GM19397 (cell line): Measurements from ENCODE around the gene FREY1.
A peak's percentile ranks its signal among the peaks of the same experiment; 100 is the strongest.

Experiments used
- ATAC-seq: cut with Tn5 transposase; IDR thresholded peaks from one replicate; pipeline ENCODE4 v1.9.1; 2021; ENCODE audit warnings: mild to moderate bottlenecking, moderate library complexity; ENCODE audit not compliant: unreplicated experiment

Gene FREY1, protein sequence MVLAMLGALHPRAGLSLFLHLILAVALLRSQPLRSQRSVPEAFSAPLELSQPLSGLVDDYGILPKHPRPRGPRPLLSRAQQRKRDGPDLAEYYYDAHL

GRCh38 chr11:45906965-45907611 is at the start of gene FREY1:
FREY1 (minus strand) TSS chr11:45907271; CDS start chr11:45907245, 26 bp downstream.
- no peak for ATAC-seq

GRCh38 chr11:45949992-45950407 is 42.9 kb upstream of the FREY1 start:
- no peak for ATAC-seq

DNA sequence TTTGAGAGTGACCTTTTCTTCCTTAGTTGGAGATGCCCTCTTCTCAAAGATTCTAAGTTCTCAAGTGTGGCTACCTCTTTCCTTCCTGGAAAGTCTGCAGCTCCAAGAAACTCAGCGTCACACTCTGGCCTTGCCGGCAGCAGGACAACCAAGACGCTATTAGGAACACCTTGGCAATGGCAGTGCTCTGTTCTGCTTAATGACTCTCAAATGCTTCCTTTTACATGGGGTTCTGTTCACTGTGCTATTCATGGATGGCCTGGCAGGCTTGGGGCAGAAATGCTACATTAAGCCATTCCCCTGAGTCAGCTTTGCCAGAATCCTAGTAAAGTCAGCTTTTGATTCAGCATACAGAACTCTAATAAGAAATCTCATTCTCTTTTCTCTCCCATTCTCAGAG is 41.3 kb upstream of the FREY1 start:
- ATAC-seq = no peak

GRCh38 chr11:45947885-45948284 is 40.8 kb upstream of the FREY1 start:
- ATAC-seq = no peak

DNA sequence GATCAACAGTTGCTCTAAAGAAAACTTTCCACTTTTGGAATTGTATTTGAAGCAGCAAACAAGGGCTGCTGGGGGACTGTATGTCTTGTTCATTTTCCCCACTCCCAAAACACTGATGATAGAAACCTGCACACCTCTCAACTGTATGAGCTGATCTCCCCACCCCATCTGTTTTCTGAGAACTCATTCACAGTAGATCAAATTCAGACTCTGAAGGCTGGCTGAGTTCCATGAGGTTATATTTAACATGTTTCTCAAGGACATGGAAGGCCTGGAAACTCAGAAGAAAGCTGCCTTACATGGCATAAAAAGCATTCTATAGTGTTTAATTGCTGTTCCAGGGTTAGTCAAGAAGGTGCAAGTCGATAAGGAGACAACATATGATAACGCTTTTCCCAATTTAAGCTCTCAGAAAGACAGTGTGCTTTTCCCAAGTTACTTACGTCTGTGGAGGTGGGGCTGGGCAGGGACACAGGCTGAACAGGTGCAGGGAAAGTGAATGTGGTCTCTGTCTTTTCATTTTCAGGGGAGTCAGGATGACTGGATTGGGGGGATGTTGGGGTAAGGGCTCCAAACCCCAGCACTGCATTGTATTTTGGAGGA is 38.4 kb upstream of the FREY1 start:
- ATAC-seq = no peak

DNA sequence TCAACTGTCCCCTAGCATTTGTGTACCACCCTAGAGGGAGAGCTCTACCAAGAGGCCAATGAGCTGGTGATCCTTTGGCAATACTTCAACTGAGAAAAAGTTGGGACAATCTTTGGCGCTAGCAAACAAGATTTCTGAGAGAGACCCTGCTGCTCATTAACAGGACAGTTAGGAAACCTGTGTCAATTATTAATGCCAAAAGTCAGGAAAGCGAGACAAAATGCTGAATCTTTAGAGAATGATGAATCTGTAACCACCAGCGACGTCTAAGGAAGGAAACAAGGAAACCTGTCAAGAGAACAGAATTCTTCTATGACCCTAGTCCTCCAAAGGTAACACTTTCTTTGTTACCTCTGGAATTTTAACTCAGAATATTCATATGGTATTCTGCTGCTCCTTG is 35.3 kb upstream of the FREY1 start:
- ATAC-seq = no peak

DNA sequence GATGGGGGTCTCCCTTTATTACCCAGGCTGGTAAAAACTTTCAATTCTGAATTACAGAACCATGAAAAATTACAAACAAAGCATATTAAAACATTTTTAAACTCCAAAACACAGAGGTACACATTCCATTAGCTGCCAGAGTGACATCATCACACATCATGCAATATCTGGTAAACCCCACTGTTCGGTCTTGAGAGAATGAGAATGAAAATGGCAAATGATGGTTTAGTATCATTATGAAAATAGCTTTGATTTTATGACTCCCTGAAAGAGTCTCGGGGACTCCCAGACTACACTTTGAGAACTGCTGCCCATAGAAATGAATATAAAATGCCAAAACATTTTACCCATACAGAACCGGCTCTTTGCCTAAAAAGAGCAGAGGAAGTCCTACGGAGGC is 34.2 kb upstream of the FREY1 start:
- no peak for ATAC-seq

DNA sequence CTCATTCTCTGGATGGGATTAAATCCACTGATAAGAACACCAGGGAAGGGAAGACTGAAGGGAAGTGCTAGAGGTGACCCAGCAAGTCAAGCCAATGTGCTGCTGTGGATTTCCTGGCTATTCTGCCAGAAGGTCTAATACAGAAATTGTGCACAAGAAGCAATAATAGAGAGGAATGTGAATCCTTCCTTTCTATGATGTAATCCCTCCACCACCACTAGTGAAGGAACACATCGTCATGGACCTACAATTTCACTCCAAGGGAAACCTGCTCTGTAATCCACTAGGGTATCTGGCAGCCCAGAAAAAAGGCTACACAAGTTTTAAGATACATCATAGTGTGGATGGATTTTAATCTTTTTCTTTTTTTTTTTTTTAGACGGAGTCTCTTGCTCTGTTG is 32.8 kb upstream of the FREY1 start:
- no peak for ATAC-seq

GRCh38 chr11:45937916-45938315 is 30.8 kb upstream of the FREY1 start:
- no peak for ATAC-seq

- no peak for ATAC-seq
Observed at GRCh38 chr11:45936511-45937054, 29.5 kb upstream of the FREY1 start.

- no peak for ATAC-seq
Observed at GRCh38 chr11:45935349-45936064, 28.4 kb upstream of the FREY1 start.

DNA sequence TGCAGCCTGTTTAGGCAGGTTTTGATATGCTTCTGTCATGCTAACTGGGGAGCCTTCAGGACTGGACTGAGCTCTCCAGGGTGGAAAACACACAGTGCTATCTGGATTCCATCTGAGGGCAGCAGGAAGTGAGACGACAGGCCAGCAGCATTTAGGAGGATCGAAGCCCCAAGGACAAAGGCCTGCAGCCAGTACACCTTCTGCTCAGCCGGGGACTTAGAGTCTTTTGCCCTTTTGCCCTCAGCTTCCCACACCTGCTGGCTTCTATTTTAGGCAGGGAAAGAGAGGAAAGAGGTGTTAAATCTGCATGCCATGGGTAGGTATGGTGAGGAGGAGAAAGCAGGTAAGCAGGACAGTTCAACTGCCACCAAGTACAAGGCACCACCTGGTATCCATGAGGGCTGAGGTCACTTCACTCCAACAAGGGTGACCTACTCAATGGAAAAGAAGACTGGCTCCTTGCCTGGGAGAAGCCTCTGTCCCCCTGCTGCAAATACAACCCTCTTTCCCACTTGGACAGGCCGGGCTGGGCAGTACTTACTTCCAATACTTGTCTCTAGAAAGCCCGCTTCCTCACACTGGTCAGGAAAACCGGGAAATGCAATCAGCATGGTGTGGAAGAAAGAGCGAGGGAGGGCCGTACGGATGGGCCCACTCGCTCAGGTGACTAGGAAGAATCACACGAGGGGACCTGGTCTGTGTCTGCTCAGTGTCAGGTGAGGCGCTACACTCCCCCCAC is 27.7 kb upstream of the FREY1 start:
- no peak for ATAC-seq

DNA sequence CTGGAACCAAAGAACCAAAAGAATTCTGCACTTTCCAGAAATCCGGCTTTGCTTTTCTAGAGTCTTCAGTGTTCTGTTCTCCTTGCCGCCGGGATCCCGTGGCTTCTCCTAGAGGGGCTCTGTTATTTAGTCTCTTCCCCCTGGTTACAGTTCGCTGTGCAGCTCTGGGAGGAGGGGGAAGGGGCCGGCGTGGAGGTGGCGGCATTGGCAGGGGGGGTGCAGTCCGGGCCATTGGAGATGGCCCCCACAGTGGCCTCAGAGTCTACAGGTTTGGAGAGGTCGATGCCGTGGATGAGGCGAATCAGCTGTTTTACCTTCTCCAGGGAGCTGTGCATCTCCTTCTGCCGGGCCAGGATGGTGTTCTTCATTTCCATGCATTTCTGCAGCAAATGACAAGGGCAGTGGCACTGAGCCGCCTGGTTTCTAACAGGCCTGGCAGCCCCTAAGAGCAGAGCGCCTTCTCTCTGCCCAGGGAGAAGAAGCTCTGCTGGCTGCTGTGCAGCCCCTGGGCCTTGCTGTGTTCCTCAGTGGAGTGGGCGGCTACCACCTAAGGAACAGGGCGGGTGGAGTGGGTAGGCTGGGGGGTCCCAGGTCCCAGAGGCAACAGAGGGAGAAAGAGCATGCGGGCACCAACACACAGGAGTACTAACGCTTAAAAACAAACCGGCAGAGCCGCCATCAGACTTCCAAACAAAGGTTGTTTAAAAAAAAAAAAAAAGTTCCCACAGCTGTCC is 26.9 kb upstream of the FREY1 start:
- no peak for ATAC-seq

DNA sequence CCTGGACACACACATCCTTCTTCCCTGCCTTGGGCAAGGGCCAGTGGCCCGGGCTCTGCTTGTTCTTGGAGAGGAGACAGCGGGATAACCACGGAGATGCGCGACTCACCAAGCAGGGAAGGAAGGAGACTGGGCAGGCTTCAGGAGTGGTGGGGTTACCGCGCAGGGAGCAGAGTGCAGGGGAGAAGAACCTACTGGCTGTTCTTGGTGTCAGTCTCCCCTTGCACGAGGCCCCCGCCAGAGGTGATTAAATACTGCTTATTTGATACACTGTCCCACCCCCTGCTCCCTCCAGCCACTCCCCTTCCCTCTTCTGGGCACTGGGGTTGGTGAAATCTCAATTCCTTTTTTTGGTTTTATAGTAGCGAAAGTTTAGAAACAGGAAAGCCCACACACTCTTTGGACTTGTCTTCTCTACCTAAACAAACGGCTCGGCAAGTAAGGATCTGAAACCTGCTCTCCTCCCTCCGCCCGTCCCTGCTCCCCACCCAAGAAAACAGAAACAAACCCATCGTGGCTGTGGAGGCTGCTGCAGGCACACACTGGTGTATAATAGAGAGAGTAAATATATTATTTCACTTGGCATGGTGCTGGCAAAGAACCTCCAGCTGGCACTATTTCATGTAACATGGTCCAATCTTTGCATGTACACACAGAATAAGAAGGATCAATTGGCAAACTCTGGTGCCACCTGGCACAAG is 26.2 kb upstream of the FREY1 start:
- no peak for ATAC-seq

- ATAC-seq = no peak
Observed at GRCh38 chr11:45932217-45932616, 25.1 kb upstream of the FREY1 start.

DNA sequence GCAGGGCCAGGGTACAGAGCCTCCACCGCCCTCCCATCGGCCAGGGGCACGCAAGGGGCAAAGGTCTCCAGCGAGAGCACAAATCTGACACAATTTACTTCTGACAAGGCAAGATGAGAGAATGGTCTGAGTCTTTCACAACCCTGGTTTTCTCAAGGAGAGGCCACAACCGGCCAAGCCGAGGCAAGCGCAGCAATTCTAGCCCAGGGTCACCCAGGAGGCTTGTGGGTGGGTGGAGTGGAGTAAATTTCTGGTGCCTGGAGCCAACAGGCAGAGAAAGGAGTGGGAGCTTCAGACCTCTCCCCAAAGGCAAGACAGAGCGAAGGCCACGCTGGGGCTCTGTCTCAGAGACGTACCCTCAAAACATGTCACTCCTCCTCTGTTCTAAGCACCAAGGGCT is 24.7 kb upstream of the FREY1 start:
- ATAC-seq = no peak

DNA sequence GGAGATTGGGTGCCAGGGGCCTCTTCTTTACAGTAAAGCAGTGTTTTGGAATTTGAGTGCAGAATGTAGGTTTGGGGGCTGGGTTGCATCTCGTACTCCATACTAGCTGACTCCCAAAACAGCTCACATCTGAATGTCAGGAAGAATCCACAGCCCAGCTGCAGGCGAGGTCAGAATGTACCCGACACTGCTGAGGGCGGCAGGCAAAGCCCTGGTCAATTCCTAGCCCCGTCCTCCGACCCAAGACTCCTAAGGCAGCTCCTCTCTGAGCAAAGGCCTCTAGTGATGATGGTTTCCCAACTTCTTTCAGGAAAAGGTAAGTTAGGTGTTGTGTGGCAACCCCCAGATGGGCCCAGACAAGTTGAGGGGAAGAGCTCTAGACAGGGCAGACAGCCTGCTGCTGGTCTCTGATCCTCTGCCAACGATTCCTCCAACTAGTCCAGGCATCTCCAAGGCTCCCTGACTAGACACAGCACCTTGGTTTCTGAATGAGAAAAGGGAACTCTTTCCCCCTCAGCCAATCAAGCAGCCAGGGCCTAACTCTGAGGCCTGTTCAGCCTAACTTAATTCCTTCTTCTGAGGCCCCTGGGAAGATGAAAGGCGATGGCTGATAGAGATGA is 24.0 kb upstream of the FREY1 start:
- ATAC-seq = no peak

GRCh38 chr11:45930031-45930794 is 23.1 kb upstream of the FREY1 start:
- ATAC-seq = peak; percentile 90
